Measurements from ENCODE around the gene SLC39A8.

DNA sequence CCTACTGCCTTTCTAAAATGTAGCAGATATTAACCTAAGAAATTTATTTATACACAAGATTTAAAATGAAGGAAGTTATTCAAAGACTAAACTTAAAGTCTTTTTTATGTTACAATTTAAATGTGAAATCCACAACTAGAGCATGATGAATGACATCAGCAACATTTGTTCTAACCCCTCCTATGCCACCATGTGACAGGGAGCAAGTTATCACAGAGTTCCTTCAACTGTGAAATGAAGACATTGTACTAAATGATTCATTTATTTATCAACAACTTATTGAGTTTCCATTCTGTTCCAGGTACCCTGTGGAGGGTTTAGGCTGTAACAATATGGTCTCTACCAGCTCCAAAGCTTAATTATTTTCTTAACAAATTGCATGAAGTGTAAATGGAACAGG is 76.9 kb downstream of the SLC39A8 start:
- TF ChIP-seq, protein P1, sequence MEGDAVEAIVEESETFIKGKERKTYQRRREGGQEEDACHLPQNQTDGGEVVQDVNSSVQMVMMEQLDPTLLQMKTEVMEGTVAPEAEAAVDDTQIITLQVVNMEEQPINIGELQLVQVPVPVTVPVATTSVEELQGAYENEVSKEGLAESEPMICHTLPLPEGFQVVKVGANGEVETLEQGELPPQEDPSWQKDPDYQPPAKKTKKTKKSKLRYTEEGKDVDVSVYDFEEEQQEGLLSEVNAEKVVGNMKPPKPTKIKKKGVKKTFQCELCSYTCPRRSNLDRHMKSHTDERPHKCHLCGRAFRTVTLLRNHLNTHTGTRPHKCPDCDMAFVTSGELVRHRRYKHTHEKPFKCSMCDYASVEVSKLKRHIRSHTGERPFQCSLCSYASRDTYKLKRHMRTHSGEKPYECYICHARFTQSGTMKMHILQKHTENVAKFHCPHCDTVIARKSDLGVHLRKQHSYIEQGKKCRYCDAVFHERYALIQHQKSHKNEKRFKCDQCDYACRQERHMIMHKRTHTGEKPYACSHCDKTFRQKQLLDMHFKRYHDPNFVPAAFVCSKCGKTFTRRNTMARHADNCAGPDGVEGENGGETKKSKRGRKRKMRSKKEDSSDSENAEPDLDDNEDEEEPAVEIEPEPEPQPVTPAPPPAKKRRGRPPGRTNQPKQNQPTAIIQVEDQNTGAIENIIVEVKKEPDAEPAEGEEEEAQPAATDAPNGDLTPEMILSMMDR (IDR thresholded peaks at IDR 0.05; ENCODE audit: insufficient read depth, low read length), result no peak
- TF ChIP-seq, protein P2, sequence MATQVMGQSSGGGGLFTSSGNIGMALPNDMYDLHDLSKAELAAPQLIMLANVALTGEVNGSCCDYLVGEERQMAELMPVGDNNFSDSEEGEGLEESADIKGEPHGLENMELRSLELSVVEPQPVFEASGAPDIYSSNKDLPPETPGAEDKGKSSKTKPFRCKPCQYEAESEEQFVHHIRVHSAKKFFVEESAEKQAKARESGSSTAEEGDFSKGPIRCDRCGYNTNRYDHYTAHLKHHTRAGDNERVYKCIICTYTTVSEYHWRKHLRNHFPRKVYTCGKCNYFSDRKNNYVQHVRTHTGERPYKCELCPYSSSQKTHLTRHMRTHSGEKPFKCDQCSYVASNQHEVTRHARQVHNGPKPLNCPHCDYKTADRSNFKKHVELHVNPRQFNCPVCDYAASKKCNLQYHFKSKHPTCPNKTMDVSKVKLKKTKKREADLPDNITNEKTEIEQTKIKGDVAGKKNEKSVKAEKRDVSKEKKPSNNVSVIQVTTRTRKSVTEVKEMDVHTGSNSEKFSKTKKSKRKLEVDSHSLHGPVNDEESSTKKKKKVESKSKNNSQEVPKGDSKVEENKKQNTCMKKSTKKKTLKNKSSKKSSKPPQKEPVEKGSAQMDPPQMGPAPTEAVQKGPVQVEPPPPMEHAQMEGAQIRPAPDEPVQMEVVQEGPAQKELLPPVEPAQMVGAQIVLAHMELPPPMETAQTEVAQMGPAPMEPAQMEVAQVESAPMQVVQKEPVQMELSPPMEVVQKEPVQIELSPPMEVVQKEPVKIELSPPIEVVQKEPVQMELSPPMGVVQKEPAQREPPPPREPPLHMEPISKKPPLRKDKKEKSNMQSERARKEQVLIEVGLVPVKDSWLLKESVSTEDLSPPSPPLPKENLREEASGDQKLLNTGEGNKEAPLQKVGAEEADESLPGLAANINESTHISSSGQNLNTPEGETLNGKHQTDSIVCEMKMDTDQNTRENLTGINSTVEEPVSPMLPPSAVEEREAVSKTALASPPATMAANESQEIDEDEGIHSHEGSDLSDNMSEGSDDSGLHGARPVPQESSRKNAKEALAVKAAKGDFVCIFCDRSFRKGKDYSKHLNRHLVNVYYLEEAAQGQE (IDR thresholded peaks at IDR 0.05; ENCODE audit: insufficient replicate concordance, low read depth), result no peak

Measured in HL-60 (cell line).